Liver (tissue), 9 donors: ENCODE measurements around the gene DCAF11. TPM values are rescaled to one million over a fixed set of nuclear protein-coding genes. Genes with fewer than 3 reads are reported as not detected.
A peak's percentile ranks its signal among the peaks of the same experiment; 100 is the strongest.

Experiments used
- DNase-seq: peaks from one replicate; pipeline ENCODE4 v3.0.0-alpha.2; 2017; ENCODE audit warnings: low spot score
- H3K27ac ChIP-seq, 2 donors: one replicate each; pipeline ENCODE4 v1.7.0; 2013; ENCODE audit warnings: inconsistent platforms in 2 of 2, low read length in 2 of 2, control low read depth in 1 of 2, low read depth in 1 of 2, mild to moderate bottlenecking in 1 of 2
- H3K27me3 ChIP-seq, 4 donors: one replicate each; pipeline versions ENCODE4 v1.6.1 to v1.7.0; 2013; ENCODE audit warnings: low read length in 3 of 4, inconsistent platforms in 1 of 4, mild to moderate bottlenecking in 1 of 4, moderate library complexity in 1 of 4; ENCODE audit not compliant: control insufficient read depth in 4 of 4, insufficient read depth in 4 of 4
- H3K36me3 ChIP-seq, 4 donors: one replicate each; pipeline versions ENCODE4 v1.6.1 to v1.7.0; 2013; ENCODE audit warnings: low read length in 3 of 4, mild to moderate bottlenecking in 3 of 4, low read depth in 1 of 4, moderate library complexity in 1 of 4; ENCODE audit not compliant: control insufficient read depth in 4 of 4, insufficient read depth in 3 of 4
- H3K4me1 ChIP-seq, 4 donors: one replicate each; pipeline versions ENCODE4 v1.6.1 to v1.7.0; 2013; ENCODE audit warnings: low read length in 3 of 4, mild to moderate bottlenecking in 3 of 4, moderate library complexity in 1 of 4; ENCODE audit not compliant: control insufficient read depth in 4 of 4, insufficient read depth in 4 of 4
- H3K4me3 ChIP-seq, 3 donors: one replicate each; pipeline versions ENCODE4 v1.6.1 to v1.7.0; 2013; ENCODE audit warnings: low read length in 3 of 3, control low read depth in 1 of 3, low read depth in 1 of 3, mild to moderate bottlenecking in 1 of 3
- H3K9ac ChIP-seq, 2 donors: one replicate each; pipeline ENCODE4 v1.7.0; 2013; ENCODE audit warnings: low read length in 2 of 2, mild to moderate bottlenecking in 2 of 2, moderate library complexity in 2 of 2, control low read depth in 1 of 2, low read depth in 1 of 2
- H3K9me3 ChIP-seq, 4 donors: one replicate each; pipeline versions ENCODE4 v1.6.1 to v1.7.0; 2013; ENCODE audit warnings: low read length in 3 of 4; ENCODE audit not compliant: control insufficient read depth in 4 of 4
- ATF3 ChIP-seq: IDR thresholded peaks from 2 replicates; pipeline ENCODE4 v1.6.1; 2016; ENCODE audit warnings: antibody characterized with exemption
- FOXA1 ChIP-seq: IDR thresholded peaks from 2 replicates; pipeline ENCODE4 v1.6.1; 2016; ENCODE audit warnings: antibody characterized with exemption
- GABPA ChIP-seq, 2 donors: IDR thresholded peaks in 1 of 2; conservative IDR thresholded peaks in 1 of 2; 2 replicates each; pipeline ENCODE4 v1.6.1; 2016; ENCODE audit warnings: antibody characterized with exemption in 2 of 2, mild to moderate bottlenecking in 1 of 2, moderate library complexity in 1 of 2
- HNF4A ChIP-seq, 2 donors: conservative IDR thresholded peaks; 2 replicates each; pipeline ENCODE4 v1.6.1; 2016; ENCODE audit warnings: antibody characterized with exemption in 2 of 2, mild to moderate bottlenecking in 2 of 2
- JUND ChIP-seq, 2 donors: IDR thresholded peaks; 2 replicates each; pipeline ENCODE4 v1.6.1; 2016; ENCODE audit warnings: antibody characterized with exemption in 2 of 2
- NR2F2 ChIP-seq: IDR thresholded peaks from 2 replicates; pipeline ENCODE4 v1.6.1; 2016; ENCODE audit warnings: antibody characterized with exemption
- RXRA ChIP-seq, 2 donors: IDR thresholded peaks; 2 replicates each; pipeline ENCODE4 v1.6.1; 2017 to 2018; ENCODE audit warnings: antibody characterized with exemption in 2 of 2, mild to moderate bottlenecking in 1 of 2
- TAF1 ChIP-seq: conservative IDR thresholded peaks from 2 replicates; pipeline ENCODE4 v1.6.1; 2016; ENCODE audit warnings: antibody characterized with exemption, mild to moderate bottlenecking
- YY1 ChIP-seq: IDR thresholded peaks from 2 replicates; pipeline ENCODE4 v1.6.1; 2016; ENCODE audit warnings: antibody characterized with exemption, mild to moderate bottlenecking
- WGBS: extraction: QIAGEN DNeasy Blood & Tissue Kit; methylation state at CpG from one replicate; pipeline ENCODE4 v1.1.7; 2013; 5-methylcytosine and 5-hydroxymethylcytosine counted together
- polyA plus RNA-seq, 2 donors: library from polyadenylated mRNA; stranded (reverse) in 1 of 2; unstranded in 1 of 2; fragments of 200-250 nt in 1 of 2; fragments of >200 nt in 1 of 2; fragmentation: Nextera tagmentation in 1 of 2; extraction: Ambion mirVana in 1 of 2; gene quantifications; one replicate each; pipeline versions ENCODE4 v1.2.1 to v1.2.3, GENCODE V29; 2013 to 2015
- total RNA-seq, 2 donors: library from RNA; depleted of rRNA; stranded (reverse); fragments of >200 nt; gene quantifications; one replicate each; pipeline ENCODE4 v1.2.3, GENCODE V29; 2014
- TF ChIP-seq, protein P1 (sequence below): fragments of 150-350 bp; IDR thresholded peaks from 2 replicates; pipeline ENCODE4 v1.5.1; 2017; ENCODE audit warnings: improper control_type of control experiment, low read depth, low read length; ENCODE audit not compliant: missing input control
- TF ChIP-seq, protein P2 (sequence below): IDR thresholded peaks from 2 replicates; pipeline ENCODE4 v1.6.1; 2016; ENCODE audit warnings: antibody characterized with exemption
- TF ChIP-seq, protein P3 (sequence below): IDR thresholded peaks from 2 replicates; pipeline ENCODE4 v1.6.1; 2016; ENCODE audit warnings: antibody characterized with exemption
- donor health status: healthy.
- donor health status: healthy.
- donor health status: healthy.
- donor health status: healthy.
- donor health status: healthy.

The DCAF11 gene
- total and polyA plus RNA-seq, 4 donors: 30.1 to 312 (median 167) TPM

- Histone ChIP-seq H3K27ac (no peak overlapping the region), H3K4me3 (no peak overlapping the region), H3K9ac (no peak overlapping the region), H3K27me3 (no peaks in the 10 kb centered on the region), H3K9me3 (no peaks in the 10 kb centered on the region), H3K4me1 (peaks cover 5 to 21% (median 14%) of the 10 kb centered on the region in 4 donors), H3K36me3 (peaks cover 12 to 48% (median 37%) of the 10 kb centered on the region in 4 donors)
- no peak for TF ChIP-seq JUND (IDR thresholded peaks at IDR 0.05)
- TF ChIP-seq, protein P1, sequence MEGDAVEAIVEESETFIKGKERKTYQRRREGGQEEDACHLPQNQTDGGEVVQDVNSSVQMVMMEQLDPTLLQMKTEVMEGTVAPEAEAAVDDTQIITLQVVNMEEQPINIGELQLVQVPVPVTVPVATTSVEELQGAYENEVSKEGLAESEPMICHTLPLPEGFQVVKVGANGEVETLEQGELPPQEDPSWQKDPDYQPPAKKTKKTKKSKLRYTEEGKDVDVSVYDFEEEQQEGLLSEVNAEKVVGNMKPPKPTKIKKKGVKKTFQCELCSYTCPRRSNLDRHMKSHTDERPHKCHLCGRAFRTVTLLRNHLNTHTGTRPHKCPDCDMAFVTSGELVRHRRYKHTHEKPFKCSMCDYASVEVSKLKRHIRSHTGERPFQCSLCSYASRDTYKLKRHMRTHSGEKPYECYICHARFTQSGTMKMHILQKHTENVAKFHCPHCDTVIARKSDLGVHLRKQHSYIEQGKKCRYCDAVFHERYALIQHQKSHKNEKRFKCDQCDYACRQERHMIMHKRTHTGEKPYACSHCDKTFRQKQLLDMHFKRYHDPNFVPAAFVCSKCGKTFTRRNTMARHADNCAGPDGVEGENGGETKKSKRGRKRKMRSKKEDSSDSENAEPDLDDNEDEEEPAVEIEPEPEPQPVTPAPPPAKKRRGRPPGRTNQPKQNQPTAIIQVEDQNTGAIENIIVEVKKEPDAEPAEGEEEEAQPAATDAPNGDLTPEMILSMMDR: no peak
- no peak for TF ChIP-seq HNF4A (conservative IDR thresholded peaks at IDR 0.05)
- TF ChIP-seq RXRA (IDR thresholded peaks at IDR 0.05): no peak
- TF ChIP-seq, protein P2, sequence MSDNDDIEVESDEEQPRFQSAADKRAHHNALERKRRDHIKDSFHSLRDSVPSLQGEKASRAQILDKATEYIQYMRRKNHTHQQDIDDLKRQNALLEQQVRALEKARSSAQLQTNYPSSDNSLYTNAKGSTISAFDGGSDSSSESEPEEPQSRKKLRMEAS: no peak
- no peak for TF ChIP-seq NR2F2
- DNase-seq: no peak
- WGBS: 98% methylated on average over 1 of the region's 1 CpG
Observed at GRCh38 chr14:24156840-24157239, 42.3 kb downstream of the DCAF11 start.

DNA sequence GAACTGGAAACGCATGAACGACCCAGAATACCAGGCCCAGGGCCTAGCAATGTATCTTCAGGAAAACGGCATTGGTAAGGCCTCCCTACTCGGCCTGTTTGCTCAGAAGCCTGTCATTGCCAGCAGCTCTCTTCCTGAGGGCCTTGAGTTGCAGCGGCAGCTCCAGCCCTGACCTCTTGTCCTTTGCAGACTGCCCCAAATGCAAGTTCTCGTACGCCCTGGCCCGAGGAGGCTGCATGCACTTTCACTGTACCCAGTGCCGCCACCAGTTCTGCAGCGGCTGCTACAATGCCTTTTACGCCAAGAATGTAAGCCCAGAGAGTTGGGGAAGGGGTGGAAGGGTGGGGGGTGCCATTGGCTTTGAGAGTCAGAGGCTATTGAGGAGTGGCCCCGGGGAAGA lies 42.8 kb downstream of the DCAF11 start:
- DNase-seq: no peak
- no peak for TF ChIP-seq ATF3
- TF ChIP-seq, protein P2: no peak
- no peak for TF ChIP-seq YY1
- Histone ChIP-seq H3K36me3 (peaks cover 12 to 45% (median 34%) of the 10 kb centered on the region in 4 donors), H3K4me3 (no peak overlapping the region), H3K9me3 (no peaks in the 10 kb centered on the region), H3K27me3 (no peaks in the 10 kb centered on the region), H3K4me1 (peaks cover 5 to 25% (median 19%) of the 10 kb centered on the region in 4 donors), H3K27ac (no peak overlapping the region), H3K9ac (no peak overlapping the region)
- WGBS: 93% methylated on average over 12 of the region's 12 CpGs

GRCh38 chr14:24159777-24160498 lies 45.4 kb downstream of the DCAF11 start:
- Histone ChIP-seq H3K4me3 (no peak overlapping the region), H3K4me1 (peaks cover 8 to 35% (median 29%) of the 10 kb centered on the region in 4 donors), H3K36me3 (peaks cover 29 to 56% (median 43%) of the 10 kb centered on the region in 4 donors), H3K9ac (no peak overlapping the region), H3K9me3 (no peaks in the 10 kb centered on the region), H3K27me3 (no peaks in the 10 kb centered on the region), H3K27ac (peak overlapping the region; percentile 71 to 91)
- no peak for TF ChIP-seq TAF1
- no peak for TF ChIP-seq FOXA1
- TF ChIP-seq HNF4A (conservative IDR thresholded peaks at IDR 0.05): no peak
- TF ChIP-seq, protein P2: no peak
- TF ChIP-seq GABPA (IDR thresholded peaks at IDR 0.05 in 1 of 2, conservative IDR thresholded peaks at IDR 0.05 in 1 of 2): no peak
- TF ChIP-seq, protein P3, sequence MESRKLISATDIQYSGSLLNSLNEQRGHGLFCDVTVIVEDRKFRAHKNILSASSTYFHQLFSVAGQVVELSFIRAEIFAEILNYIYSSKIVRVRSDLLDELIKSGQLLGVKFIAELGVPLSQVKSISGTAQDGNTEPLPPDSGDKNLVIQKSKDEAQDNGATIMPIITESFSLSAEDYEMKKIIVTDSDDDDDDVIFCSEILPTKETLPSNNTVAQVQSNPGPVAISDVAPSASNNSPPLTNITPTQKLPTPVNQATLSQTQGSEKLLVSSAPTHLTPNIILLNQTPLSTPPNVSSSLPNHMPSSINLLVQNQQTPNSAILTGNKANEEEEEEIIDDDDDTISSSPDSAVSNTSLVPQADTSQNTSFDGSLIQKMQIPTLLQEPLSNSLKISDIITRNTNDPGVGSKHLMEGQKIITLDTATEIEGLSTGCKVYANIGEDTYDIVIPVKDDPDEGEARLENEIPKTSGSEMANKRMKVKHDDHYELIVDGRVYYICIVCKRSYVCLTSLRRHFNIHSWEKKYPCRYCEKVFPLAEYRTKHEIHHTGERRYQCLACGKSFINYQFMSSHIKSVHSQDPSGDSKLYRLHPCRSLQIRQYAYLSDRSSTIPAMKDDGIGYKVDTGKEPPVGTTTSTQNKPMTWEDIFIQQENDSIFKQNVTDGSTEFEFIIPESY: no peak
- TF ChIP-seq ATF3: no peak
- no peak for TF ChIP-seq RXRA (IDR thresholded peaks at IDR 0.05)
- no peak for TF ChIP-seq YY1
- no peak for DNase-seq
- WGBS: 90% methylated on average over 11 of the region's 11 CpGs
